Activated CD4-positive, CD25-positive, alpha-beta regulatory T cell treated with anti-CD3 and anti-CD28 coated beads, Interleukin-2, amount 50 U/mL, for 16 hours (primary cell): ENCODE data around the gene WNT4.

Experiments used
- DNase-seq: peaks from one replicate; pipeline ENCODE4 v3.0.0-alpha.2; 2020; ENCODE audit warnings: low read depth, low spot score

The WNT4 gene

DNA sequence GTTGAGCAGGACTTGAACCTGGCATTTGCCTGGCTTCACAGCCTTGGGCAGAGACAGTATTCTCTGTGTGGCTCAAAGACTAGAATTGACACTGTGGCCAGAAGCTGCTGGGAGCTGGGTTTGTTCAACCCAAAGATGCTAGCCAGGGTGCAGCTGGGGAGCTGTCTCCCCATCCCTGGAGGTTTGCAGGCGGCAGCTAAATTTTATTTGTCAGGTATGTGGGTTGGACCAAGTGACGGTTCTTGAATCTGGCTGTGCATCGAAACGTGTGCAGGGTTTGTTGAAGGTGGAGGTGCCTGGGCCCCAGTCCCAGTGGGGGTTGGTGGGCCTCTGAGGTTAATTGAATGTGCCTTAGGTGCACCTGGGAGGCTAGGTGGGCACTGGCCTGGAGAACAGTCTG lies 11.8 kb downstream of the WNT4 start:
- DNase-seq = no peak

DNA sequence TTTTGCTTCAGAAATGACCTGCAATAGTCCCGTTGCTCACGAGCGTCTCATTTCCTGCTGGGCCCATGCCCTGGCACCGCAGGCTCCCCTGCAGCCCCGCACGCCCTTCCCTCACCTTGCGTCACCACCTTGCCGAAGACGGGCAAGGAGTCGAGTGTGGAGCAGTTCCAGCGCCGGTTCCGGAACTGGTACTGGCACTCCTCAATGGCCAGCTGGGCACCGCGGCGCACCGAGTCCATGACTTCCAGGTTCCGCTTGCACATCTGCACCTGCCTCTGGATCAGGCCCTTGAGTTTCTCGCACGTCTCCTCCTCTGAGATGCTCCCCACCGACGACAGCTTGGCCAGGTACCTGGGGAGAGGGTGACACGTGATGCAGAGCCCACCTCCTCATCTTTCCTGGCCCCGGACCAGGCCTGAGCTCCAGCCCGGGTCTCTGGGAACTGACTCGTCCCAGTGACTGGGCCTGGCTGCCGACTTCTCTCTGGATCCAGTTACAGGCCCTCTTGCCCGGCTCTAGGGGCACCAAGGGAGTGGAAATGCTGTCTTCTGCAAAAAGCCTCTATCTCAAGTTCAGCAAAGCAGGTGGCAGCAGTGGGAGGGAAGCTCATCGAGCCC lies 13.3 kb downstream of the WNT4 start:
- no peak for DNase-seq

- no peak for DNase-seq
These were observed 14.5 kb downstream of the WNT4 start for GRCh38 chr1:22128392-22128791.

GRCh38 chr1:22127731-22128130 lies 15.2 kb downstream of the WNT4 start:
- no peak for DNase-seq

DNA sequence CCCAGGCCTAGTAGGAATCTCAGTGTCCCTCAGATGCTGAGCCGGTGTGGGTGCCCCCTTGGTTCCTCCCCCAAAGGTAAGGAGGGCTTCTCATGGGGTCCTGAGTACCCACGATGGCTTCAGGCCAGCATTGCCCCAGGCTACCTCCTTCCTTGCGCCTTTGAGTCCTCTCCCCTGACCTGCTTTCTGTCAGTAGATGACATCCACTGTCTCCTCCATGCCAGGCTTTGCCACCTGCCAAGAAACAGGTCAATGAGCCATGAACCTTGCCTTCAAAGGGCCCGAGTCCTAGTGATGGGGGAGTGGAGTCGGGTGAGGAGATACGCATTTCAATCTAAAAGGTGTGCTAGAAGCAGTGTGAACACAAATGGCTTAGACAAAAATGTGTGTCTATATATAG lies 15.6 kb downstream of the WNT4 start:
- DNase-seq = no peak

DNA sequence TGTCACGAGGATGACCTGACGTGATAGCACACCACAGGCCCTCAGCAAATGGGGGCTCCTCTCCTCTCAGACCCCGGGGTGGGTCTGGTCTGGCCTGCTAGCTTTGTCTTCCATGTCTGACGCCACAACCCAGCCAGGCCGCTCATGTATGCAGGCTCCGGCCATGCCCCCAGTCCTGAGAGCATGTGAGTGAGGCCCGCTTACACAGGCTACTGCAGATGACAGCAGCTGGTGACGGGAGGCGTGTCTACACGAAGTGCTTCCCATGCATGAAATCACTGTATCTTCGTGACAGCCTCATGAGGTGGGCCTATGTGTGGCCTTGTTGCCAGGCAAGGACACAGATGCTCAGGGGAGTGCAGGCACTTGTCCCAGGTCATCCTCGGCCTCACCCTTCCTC lies 16.4 kb downstream of the WNT4 start:
- DNase-seq = no peak

DNA sequence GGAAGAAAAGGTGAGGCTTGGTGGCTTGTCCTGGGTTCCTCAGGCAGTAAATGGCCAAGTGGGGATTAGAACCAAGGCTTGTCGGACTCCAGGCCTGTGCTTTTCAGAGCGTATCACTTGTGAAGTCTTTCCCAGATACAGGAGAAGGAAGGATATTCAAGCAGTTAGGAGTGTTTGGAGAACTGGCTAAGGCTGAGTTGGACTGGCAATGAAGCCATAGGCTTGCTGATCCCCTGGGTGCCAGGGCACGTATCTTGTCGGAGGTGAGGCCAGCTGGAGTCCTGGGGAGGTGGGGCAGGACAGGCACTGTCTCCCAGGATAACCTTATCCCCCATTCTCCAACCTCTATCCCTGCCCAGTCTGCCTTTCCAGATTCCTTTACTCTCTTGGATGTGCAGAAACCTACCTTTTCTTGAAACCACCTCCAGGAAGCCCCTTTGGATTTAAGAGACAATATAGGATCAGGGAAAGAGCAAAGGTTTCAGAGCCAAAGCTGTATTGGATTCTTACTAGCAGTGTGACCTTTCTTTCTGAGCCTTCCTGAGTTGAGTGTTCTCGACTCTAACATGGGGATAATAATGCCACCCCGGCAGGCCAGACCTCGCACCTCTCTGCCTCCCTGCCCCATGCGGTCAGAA lies 18.2 kb downstream of the WNT4 start:
- DNase-seq = no peak

GRCh38 chr1:22123901-22124404 lies 18.9 kb downstream of the WNT4 start:
- DNase-seq = no peak

- DNase-seq = no peak
These were observed 19.9 kb downstream of the WNT4 start for GRCh38 chr1:22123071-22123390.

GRCh38 chr1:22122273-22123070 lies 20.4 kb downstream of the WNT4 start:
- no peak for DNase-seq

GRCh38 chr1:22121421-22121911 lies 21.4 kb downstream of the WNT4 start:
- no peak for DNase-seq

DNA sequence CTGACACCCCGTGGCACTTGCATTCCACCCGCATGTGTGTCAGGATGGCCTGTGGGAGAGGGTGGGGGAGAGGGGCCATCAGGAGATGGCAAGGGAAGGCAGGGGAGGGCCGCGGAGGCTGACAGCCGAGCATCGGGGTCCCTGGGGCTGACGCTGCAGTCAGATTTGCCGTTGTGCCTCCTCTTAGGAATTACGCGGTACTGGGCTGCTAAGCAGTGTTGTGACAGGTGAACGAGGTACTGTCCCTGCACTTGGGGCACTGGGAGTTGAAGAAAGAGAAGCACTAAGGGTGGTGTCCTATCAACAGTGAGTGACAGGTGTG lies 22.5 kb downstream of the WNT4 start:
- no peak for DNase-seq

DNA sequence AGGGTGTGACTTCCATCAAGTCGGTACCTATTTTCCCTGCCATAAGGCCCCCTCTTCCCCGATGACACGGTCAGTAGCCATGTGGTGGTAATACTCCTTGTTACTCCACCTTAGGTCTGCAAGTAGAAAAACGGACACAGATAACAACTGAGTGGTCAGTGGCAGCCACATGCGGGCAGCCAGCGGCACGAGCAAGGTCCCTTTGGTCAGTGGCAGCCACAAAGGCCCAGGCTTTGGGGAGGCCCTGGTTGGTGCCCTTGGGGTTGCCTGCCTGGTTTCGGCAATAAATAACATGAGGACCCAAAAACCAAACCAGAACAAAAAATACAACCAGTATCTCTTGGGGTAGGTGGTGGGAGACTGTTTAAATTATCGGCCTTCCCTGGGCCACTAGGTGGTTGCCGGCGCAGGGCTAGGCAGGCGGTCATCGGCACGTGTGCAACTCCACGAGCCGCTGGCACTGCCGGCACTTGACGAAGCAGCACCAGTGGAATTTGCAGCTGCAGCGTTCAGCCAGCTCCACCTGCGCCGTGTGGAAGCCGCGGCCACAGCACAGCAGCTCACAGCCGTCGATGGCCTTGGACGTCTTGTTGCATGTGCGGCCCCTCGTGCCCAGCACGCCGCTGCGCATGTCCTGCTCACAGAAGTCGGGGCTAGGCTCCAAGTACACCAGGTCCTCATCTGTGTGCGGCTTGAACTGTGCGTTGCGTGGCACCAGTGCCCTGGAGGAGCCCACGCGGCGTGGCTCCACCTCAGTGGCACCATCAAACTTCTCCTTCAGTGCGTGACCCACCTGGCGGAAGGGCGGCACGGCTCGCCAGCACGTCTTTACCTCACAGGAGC lies 23.1 kb downstream of the WNT4 start:
- DNase-seq = no peak

- no peak for DNase-seq
These were observed 24.5 kb downstream of the WNT4 start for GRCh38 chr1:22118291-22118992.

DNA sequence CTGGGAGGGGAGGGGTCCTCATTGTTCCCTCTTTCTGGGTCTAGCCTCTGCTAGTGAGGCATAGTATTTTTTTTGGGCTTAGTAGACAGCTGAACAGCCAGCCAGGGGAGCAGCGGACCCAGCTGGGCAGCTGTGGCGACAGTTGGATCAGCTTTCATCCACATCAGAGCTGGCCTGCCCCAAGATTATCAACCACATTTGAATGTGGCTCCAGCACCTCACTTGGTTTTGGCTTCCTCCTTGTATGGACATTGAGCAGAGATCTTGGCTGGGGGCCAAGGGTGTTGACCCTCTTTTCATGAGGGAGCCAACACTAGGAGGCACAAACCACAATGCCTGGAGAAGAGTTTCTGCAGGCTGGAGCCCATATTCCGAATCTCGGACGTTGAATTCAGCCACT lies 25.0 kb downstream of the WNT4 start:
- no peak for DNase-seq

DNA sequence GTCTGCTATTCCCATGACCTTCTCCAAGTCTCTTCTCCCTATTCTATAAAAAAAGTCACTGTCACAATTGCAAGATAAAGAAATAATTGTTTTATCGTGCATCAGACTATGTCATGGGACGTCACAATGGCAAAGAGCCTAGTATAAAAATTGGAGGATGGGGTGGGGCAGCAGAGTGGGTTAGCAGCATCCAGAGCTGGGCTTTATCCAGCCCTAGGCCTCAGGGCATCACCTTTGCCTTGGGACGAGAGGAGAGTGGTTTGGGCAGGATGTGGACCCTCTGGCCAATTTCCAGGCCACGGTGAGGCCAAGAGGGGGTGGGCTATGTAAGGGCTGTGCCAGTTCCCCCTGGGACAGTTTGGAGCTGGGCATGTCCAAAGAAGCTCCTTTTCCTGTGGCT lies 25.7 kb downstream of the WNT4 start:
- DNase-seq = no peak

- DNase-seq = no peak
These were observed 27.6 kb downstream of the WNT4 start for GRCh38 chr1:22115286-22115685.

- DNase-seq = no peak
These were observed 28.5 kb downstream of the WNT4 start for GRCh38 chr1:22114083-22115012.

GRCh38 chr1:22112554-22112953 lies 30.3 kb downstream of the WNT4 start:
- no peak for DNase-seq

- no peak for DNase-seq
These were observed 31.3 kb downstream of the WNT4 start for GRCh38 chr1:22111620-22112019.
